NCI-H2196 (cell line): Measurements from ENCODE around the gene CORO2B.
A peak's percentile ranks its signal among the peaks of the same experiment; 100 is the strongest.

Source experiments
- DNase-seq: peaks from one replicate; lab custom pipeline; 2025; ENCODE audit not compliant: unreplicated experiment; lab: John Stamatoyannopoulos, UW

Gene CORO2B

DNA sequence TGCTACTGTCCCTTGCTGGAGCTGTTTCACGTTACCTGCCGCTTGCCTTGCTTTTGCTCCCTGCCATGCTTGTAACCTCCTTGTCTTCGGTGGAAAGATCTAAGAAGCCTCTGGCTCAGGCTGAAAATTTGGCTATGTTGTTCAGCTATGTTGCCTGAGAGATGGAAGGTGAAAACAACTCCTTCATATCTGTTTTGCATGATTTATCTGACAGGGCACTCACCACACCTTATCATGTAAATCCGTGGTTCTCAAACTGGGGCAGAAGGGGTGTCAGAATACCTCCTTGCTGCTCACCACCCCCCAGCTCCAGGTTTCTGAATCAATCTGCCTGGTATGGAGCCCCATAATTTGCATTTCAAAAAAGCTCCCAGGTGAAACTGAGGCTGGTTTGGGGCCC, 6.5 kb upstream of the CORO2B start:
- no peak for DNase-seq

DNA sequence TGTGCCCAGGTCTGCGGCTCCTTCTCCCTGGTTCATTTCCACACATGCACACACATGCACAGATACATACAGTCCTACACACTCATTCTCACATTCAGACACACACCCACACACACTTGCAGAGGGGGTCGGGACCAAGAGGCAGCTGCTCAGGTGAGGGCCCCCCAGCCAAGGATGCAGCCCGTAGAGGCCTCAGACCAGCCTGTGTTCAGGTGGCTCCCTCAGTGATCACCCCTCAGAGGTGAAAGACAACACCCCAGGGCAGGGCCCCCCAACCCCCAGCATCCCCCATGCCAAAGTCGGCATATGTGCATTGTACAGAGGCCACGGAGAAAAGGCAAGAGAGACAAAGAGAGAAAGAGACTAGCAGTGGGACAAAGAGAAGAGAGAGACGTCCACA, 5.9 kb upstream of the CORO2B start:
- no peak for DNase-seq

DNA sequence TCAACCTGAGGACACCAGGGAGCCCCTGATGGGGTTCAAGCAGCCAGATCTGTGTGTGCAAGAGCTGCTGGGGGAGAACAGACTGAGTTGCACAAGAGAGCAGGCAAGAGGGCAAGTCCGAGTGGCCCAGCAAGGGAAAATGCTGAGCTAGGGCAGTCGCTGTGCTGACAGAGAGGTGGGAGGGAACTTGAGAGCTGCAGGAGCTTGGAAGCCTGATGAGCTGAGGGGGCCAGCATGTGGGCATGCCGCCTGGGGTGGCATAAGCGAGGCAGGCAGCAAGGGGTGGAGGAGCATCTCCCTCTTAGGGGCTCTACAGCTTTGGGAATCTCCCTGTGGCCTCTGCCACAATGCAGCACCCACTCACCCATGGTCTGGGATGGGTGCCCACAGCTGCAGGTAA, 4.7 kb upstream of the CORO2B start:
- DNase-seq = no peak

DNA sequence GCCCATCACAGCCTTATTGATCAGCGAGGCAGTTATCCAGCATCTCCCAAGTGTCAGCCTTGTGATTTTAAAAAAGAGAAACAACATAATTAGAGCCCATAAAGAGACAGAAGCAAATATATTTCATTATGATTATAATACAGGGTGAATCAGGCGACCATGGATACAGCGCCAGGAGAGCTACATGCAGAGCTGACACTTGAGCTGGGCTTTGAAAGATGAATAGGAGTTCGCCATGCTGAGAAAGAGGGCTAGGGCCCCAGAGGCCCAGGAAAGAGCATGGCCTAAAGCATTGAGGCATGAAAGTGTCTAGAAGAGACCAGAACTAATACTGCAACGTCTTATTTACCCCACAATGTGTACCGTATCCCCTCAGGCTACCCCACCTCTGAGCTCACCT, 4.2 kb upstream of the CORO2B start:
- no peak for DNase-seq

DNA sequence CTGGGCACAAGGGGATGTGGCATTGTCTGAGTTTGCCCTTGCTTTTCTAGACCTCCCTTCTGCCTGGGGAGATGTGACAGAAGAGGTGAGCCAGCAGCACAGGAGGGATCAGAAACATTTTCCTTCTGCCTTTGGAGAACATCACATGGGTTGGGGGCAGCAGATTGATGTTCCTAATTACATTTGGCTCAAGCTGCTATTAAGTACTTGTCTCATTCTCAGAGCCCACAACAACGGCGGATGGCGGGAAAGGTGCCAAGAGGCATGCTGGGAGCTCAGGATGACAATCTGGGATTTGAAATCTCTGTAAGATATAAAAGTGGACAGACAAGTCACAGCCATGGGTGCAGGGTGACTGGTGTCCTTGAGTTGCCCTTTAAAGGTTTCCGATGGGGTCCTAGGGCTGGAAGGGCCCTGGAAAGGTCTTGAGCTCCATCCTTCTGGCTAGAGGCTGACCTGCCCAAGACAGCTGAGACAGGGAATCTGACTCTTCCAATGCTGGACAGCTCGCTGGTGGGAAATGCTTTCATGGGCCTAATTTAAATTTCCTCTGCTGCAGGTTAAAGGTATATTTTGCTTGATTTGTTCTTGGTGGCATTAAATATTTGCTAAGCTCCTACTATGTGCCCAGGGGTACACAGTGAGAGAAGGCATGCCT, 2.4 kb upstream of the CORO2B start:
- no peak for DNase-seq

DNA sequence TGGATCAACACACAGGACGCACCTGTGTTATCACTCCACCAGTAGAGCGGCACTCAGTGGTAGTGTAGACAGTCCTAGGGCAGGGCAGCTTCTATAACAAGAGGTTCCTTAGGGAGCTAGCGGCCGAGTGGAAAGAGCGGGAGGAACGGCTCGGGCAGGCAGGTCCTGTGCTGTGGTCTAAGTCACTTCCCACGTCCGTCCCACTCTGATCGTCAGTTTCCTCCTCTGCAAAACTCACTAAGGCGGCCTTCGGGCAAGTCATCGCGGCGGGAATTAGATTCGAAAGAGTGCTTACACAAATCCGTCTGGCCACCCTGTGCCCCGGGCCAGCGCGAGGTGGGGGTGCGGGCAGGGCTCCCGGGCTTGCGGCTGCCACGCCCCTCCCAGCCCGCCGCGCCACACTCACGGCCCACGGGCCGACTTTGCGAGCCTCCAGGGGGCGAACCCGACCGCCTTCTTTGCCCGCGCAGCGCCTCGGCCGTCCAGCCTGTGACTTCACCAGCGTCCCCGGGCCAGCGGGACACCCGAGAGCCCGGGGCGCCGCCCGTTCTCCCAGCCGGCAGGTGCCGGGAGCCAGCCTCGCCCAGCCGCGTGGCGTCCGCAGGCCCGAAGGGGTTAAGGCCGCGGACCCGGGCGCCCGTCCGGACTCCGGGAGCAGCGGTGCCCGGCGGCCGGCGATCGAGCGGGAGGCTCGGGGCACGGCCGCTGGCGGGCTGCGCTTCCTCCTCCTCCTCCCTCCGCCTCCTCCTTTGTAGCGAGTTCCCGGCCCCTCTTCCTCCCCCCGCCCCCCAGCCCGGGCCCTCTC, 416 bp upstream of the CORO2B start:
- DNase-seq = peak; percentile 14

DNA sequence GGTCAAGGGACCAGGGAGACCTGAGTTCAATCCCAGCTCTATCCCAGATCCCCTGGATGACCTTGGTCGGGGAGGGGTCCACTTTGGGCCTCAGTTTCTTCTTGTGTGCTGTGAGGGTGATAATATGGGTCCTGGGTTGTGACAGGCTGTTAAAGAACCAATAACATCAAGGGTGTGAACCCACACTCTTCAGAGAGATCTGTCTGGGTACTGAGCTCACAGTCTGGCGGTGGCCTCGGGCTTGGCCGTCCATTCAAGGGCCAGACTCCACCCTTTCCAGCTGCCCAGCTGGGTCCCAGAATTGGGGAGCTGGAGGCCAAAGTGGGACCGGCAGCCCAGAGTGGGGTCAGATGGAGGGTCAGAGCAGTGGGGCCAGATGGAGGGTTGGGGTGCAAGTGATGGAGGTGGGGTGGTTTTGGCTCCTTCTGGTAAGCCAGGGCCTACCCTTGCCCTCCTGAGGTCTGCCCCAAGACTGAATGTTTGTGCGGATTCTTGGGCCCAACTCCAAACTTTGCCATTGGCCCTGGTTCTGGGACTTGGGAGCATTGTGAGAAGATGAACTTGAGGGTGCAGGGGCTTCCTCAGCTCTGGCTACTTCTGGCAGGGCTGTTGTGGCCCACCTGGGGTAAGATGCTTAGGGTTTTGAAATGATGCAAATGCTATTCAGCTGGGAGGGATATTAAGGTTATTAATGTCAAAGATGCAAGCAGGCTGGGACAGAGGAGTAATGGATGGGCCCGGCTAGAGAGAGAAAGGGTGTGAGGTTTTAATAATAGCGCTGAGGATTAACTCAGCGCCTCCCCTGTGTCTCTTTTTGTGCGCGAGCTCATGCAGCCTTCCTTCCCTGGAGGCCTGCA, 1.5 kb downstream of the CORO2B start:
- no peak for DNase-seq

DNA sequence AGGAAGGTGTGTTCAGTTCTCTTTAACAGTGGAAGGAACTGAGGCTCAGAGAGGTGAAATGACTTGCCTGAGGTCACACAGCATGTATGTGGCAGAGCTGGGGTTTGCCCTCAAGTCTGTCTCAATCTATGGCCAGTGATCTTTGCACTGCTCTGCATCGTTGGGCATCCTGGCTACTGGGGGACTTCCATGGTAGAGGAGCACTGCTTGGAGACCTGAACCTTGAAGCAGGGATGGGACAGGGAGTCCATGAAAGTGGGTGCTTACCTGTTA, 2.0 kb downstream of the CORO2B start:
- DNase-seq = no peak

DNA sequence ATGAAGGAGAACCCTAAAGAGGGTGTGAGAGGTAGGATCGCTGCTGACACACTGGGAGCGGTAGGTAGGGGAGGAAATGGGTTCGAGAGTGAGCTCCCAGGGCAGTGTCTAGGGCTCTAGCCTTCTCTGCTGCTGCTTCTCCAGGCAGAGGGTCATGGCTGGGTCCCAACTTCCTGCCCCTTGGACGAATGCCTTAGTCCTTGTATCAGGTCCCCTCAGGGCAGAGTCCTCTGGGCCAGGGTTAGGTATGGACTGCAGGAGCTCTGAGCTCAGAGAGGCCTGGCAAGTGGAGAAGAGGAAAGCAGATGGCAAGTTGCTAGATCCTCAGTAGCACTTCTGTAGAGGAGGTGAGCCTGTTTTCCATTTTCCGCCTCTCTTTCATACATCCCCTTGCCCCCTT, 2.9 kb downstream of the CORO2B start:
- DNase-seq = no peak

DNA sequence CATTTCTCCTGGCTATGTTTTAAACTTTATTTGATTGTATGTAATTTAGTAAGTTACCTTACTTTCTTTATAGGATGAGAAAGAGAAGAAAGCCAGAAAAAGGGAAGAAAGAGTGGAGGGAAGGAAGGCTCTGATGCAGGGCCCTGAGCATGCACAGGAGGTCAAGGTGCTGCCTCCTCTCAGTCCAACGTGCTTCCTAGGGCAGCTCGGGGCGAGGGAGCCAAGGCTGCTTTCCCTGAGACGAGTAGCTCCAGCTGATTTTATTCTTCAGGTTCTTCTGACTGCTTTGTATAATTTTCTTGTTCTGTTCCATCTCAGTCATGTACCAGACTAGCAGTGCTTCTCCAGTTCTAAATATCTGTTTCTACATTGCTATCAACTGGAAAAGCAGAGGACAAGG, 3.4 kb downstream of the CORO2B start:
- DNase-seq = no peak

DNA sequence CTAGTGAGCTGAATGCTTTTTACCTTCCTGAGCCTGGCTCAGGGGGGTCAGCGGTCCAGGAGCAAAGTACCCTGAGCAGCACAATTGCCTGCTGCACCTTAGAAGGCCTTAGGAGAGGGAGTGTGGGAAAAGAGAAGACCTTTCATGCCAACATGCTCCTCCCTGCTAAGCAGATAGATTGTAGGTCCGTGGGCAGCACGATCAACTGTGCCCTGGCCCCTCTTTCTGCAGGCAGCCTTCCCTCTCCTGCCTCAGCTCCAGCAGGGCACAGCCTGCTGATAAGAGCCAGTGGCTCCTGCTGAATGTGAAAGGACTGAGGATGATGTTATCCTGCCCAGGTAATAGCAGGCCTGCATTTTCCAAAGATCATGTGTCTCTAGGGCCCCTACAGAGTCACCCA, 4.1 kb downstream of the CORO2B start:
- no peak for DNase-seq

DNA sequence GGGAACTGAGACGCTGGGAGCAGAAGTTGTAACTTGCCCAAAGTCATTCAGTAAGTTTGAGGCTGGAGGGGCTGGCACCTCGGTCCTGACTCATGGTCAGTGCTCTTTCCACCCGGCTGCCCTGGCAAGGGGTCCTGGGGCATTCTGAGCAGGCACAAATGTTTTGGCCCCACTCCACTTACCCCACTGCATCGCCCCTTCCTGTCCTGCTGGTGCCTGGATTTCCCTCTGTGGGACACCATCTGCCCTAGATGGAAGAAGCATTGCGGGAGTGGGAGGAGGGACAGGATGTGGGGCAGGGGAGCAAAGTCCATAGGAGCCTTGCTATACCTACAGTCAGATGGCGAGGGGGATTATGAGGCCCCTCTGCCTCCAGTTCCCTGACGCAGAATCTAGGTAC, 4.5 kb downstream of the CORO2B start:
- DNase-seq = no peak

DNA sequence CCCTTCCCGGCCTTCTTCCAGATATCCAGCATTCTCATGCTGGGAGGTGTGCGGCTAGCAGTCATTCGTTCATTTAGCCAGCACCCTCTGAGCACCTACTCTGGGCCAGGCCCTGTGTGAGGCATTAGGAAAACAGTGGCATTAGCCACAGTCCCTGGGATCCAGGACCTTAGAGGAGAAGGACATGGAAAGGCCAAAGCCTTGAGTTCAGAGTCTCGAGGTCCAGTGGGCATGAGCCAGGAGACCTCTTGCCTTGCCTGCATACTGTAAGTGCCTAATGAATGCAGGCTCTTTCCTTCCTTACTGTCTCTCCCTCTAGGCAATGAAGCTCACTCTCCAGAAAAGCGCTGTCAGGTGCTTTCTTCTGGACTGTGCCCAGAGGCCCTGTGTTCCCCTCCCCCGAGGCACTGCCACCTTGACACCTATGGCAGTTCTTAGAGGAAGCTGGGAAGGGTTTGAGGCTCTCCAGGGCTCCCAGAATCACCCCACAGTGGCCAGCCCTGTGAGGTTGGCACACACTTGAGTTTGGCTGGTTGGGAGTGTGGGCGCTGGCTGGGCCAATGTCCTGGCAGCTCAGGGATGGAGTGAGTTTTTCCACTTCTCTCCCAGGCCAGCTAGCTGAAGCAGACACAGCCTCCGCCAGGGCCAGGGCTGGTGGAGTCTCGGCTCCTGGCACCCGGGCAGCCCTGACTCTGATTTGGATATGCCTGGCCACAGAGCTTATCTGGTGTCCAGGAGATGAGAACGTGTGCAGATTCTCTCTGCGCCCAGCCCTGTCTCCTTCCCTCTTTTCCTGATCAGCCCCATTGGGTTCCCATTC, 5.4 kb downstream of the CORO2B start:
- no peak for DNase-seq

DNA sequence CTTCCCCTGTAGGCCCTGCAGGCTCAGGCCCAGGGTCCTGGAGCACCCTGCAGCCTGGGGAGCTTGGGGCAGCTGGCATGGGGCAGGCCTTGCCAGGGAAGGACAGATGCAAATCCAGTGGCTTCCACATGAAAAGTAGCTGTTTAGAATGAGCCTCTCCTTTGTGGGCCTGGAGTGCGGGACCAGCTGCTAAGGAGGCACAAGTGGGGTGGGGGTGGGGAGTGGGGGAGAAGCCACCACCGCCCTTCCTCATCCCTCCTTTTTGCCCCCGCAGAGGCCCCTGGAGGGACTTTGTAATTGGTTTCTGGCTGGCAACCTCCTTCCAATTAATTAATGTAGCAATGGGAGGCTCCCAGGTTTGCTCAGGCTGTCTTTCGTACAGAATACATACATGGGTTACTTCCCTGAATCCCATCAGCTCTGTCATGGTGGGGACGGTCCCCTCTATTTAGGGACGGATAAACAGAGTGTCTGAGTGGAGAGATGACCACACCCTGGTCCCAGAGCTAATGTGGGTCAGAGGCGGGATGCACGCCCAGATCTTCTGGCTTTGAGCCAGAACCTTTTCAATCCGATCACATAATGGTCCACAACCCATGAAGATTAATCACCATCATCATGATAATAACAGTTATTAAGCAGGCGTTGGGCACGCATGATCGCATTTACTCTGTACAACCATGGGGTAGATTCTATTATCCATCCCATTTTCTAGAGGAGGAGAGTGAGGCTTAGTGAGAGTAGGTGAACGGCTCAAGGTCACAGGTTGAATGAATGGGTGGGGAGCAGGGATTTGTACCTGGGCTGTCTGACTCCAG, 6.2 kb downstream of the CORO2B start:
- DNase-seq = no peak

DNA sequence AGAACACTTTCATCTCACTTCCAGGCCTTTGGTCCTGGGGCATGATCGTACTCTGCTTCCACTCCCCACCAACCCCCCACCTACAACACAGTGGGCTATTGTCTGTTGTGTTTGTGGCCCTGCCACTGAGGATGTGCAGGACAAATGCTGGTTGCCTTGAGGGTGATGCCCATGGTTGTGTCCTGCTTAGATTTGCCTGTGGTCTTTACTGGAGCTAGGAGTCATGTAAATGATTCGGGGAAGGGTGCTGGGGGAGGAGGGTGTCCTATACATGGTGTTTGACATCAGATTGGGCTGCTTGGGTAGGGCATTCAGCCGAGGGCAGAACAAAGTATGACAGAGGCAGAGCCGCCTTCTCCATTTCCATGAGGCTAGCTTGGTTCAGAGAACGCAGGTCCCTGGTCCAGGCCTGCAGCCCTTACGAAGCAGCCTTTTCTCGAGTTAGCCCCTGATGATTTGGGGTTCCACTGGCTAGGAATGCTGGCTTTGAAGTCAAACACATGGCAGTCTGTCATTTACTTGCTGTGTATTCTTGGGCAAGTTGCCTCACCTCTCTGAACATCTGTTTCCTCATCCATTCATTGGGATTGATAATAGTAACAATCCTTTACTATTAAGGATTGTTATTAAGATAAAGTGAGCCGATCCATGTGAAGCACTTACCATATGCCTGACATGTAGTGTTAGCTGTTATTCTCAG, 6.9 kb downstream of the CORO2B start:
- DNase-seq = no peak

DNA sequence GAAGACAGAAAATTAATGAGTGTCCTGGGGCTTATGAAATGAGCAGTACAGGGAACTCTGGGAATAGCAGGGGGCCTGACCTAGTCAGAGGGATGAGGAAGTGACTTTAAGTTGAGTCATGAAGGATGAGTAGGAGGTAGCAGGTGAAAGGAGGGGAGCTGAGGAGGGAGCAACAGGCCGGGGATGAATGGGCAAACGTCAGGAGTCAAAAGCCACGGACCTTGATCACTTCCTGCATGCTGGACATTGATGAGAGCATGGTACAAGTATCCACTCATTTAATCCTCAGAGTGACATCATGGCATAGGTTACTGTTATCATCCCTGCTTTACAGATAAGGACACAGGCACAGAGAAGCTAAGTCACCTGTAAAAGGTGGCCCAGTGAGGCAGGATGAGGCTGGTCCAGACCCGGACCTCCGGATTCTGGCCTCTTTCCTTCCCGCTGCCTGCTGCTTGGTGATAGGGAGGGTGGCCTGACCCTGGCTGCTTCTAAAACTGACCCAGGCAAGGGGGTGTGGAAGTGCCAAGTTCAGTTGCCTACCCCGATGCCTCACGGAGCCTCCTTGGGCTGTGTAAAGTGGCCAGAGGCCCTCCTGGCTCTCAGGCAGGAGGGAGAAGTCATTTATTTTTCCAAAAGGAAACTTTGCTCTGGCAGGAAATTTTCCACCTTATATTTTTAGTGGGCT, 7.6 kb downstream of the CORO2B start:
- DNase-seq = no peak

DNA sequence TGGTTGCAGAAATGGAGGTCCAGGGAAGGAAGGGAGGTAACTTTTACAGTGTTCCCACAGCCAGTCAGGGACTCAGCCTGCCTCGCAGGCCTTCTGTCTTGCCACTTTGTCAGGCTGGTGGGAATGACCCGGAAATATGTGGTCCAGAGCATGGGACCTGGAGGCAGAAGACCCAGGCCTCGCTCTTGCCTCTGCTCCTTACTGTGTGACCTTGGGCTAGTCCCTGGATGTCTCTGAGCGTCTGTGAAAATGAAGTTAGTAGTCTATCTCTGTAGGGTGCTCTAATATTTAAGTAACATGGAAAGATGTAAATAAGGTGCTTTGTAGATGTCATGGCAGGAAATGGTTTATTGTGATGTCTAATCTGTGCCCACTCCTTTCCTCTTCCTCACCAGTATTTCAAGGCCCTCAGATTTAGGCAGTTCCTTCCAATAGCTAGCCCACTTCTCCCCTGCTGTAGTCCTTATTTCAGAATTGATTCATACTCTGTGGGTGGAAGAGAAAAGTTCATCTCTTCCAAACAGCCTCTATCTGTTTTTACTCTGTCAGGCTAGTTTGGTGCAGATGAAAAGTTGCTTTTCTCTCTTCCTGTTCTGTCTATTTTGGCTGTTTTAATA, 9.1 kb downstream of the CORO2B start:
- no peak for DNase-seq

DNA sequence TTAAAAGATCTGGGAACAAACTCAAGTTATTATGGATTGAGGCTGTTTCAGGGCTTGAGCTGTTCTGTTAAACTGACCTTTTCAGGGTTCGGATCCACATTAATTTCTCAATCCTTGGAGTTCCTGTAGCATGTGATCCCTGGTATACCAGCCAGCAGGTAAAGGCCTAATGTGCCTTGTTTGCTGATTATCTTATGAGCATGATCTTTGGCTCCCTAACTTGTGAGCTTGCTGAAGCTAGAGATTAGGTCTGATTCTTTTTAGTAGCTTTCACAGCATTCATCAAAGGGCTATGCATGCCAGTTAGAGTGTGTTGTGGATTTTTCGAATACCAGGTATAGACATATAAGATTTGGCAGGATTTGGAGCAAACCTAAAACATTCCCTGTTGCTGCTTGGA, 10.3 kb downstream of the CORO2B start:
- DNase-seq = no peak
